ENCODE results near the gene GNA14. TPM values are rescaled to one million over a fixed set of nuclear protein-coding genes. Genes with fewer than 3 reads are reported as not detected.

Gene GNA14
- total RNA-seq, 1 experiment from 2014 or later = 0.37 TPM

DNA sequence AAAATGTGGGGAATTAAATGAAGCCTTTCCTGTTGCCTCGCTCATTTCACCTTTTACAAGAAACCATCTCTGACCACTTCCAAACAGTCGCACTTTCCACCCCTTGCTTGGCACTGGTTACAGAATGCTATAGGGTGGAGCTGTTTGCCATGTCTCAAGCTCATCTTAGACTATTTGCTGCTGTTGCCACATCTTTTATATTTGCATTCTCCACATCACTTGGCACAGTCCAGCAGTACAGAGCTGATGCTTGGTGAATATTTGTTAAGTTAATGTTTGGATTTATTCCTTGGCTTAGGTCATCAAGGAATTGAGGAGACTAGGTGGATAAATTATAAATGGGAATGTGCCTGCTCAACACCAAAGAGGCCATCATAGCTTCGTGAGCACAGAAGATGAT lies 53.2 kb downstream of the GNA14 start:
- WGBS (ENCODE audit: extremely low coverage, insufficient read length, low lambda C conversion rate) = no CpG with 5 or more reads among the region's 3 CpGs
- Histone ChIP-seq H3K18ac (ENCODE audit: insufficient read length, low read depth, low read length) (no peak overlapping the region), H3K14ac (ENCODE audit: insufficient read depth, low read length) (no peak overlapping the region), H2BK20ac (ENCODE audit: low read depth, low read length, poor library complexity, severe bottlenecking) (no peak overlapping the region), H2BK5ac (ENCODE audit: insufficient read length, low read length) (no peak overlapping the region), H3K4ac (ENCODE audit: low read depth, low read length) (no peak overlapping the region), H3K4me1 (ENCODE audit: insufficient read depth, low read length) (peaks cover 6% of the 10 kb centered on the region; the same call in 1 of the 2 replicates), H4K5ac (ENCODE audit: insufficient read length, low read depth, low read length) (no peak overlapping the region), H4K91ac (ENCODE audit: insufficient read length, low read depth, low read length) (no peak overlapping the region), H4K8ac (replicated peaks; ENCODE audit: insufficient read length, low read depth, low read length) (no peak overlapping the region), H3K23ac (ENCODE audit: insufficient read length, low read depth, low read length) (no peak overlapping the region), H3K4me2 (ENCODE audit: insufficient read depth, insufficient read length, low read length) (no peak overlapping the region), H2BK12ac (ENCODE audit: insufficient read length, low read depth, low read length) (no peak overlapping the region), H3K9ac (ENCODE audit: extremely low read depth, insufficient read length, low read length) (no peak overlapping the region), H3T11ph (ENCODE audit: low read length) (no peak overlapping the region), H2BK15ac (ENCODE audit: low read depth, low read length) (no peak overlapping the region), H3K79me1 (ENCODE audit: insufficient read depth, low read depth, low read length, poor library complexity, severe bottlenecking) (no peaks in the 10 kb centered on the region), H3K9me3 (ENCODE audit: control insufficient read depth, low read depth, low read length) (no peaks in the 10 kb centered on the region), H3K27me3 (ENCODE audit: insufficient read depth, low read length) (no peaks in the 10 kb centered on the region), H3K27ac (ENCODE audit: insufficient read length, low read depth, low read length) (no peak overlapping the region), H3K23me2 (ENCODE audit: insufficient read length, low read depth, low read length, poor library complexity, severe bottlenecking) (no peaks in the 10 kb centered on the region), H2BK120ac (ENCODE audit: low read depth, low read length, poor library complexity, severe bottlenecking) (no peak overlapping the region), H3K79me2 (ENCODE audit: insufficient read depth, low read length) (peaks cover 1% of the 10 kb centered on the region; the same call in 1 of the 2 replicates), H2AFZ (ENCODE audit: low read length) (no peak overlapping the region), H2AK5ac (ENCODE audit: insufficient read length, low read length) (no peak overlapping the region), H3K56ac (ENCODE audit: insufficient read length, low read depth, low read length) (no peak overlapping the region), H4K20me1 (ENCODE audit: control insufficient read depth, insufficient read depth, insufficient read length) (no peaks in the 10 kb centered on the region)
- DNase-seq = no peak
- no peaks in the 10 kb centered on the region; the same call in 1 of the 2 replicates for H3K27me3 Mint-ChIP-seq (ENCODE audit: low read depth)
- no peak overlapping the region for H3K4me3 Mint-ChIP-seq
- H3K4me1 Mint-ChIP-seq = peaks cover 3 to 24% of the 10 kb centered on the region in 2 experiments
- TF ChIP-seq, protein P1, sequence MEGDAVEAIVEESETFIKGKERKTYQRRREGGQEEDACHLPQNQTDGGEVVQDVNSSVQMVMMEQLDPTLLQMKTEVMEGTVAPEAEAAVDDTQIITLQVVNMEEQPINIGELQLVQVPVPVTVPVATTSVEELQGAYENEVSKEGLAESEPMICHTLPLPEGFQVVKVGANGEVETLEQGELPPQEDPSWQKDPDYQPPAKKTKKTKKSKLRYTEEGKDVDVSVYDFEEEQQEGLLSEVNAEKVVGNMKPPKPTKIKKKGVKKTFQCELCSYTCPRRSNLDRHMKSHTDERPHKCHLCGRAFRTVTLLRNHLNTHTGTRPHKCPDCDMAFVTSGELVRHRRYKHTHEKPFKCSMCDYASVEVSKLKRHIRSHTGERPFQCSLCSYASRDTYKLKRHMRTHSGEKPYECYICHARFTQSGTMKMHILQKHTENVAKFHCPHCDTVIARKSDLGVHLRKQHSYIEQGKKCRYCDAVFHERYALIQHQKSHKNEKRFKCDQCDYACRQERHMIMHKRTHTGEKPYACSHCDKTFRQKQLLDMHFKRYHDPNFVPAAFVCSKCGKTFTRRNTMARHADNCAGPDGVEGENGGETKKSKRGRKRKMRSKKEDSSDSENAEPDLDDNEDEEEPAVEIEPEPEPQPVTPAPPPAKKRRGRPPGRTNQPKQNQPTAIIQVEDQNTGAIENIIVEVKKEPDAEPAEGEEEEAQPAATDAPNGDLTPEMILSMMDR (conservative IDR thresholded peaks at IDR 0.05) = no peak
- H3K36me3 Mint-ChIP-seq (ENCODE audit: insufficient read depth in 1 of 3, low read depth in 3 of 3) = no peaks in the 10 kb centered on the region
- no peak overlapping the region for H3K27ac Mint-ChIP-seq
- no peaks in the 10 kb centered on the region for H3K9me3 Mint-ChIP-seq
